ENCODE results near the gene TRAF4.
"Not testable (repeated sequence)": the region's sequence is repeated elsewhere in the genome, so short reads cannot be mapped to it uniquely, and the experiment has no call there.

Gene TRAF4

DNA sequence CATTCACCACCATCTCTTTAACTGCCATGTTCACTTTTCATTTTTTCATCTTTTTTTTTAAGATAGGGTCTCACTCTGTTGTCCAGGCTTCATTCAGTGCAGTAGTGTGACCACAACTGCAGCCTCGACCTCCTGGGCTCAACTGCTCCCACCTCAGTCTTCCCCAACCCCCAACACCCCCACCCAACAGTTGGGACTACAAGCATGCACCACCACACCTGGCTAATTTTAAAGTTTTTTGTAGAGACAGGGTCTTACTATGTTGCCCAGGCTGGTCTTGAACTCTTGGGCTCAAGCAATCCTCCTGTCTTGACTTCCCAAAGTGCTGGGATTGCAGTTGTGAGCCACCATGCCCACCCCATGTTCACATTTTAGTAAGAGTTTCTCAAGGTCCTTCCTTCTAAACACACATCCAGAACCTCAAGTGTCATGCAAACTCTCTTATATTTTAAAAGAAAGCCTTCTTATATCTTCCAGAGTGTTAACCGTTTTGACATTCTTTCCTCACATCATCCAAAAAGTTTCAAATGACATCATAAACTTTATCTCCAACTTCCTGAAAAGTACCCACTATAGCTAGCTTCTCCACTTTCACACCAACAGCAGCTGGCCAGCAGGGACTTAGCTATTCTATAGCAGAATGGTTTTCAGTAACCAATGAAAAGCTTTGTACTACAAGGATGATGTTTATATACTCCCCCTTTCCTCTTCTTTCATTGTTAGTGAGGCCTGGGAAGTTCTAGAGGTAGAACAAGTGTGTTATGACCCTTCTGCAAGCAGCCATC is 49.3 kb downstream of the TRAF4 start:
- DNase-seq = no peak

GRCh38 chr17:28794846-28795441 is 51.1 kb downstream of the TRAF4 start:
- not testable (repeated sequence) for DNase-seq

DNA sequence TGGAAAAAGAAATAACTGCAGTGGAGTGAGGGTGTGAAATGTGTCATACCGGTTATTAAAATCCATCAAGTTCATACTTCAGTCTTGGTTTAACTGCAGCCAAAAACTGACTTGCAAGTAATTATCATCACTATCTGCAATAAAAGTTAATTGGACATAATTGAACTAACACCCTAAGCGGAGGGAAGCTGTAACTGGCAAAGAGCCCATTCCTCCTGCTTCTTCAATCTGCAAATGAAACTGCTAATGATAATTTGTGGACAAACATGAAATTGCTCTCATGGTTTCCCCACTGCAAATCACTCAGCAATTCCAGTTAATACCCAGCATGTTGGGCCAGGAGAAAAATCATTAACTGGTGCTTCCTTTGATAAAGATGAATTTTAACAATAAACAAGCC is 52.3 kb downstream of the TRAF4 start:
- no peak for DNase-seq
